Epithelial cell of esophagus (primary cell): ENCODE measurements around the gene RNASE2.
A peak's percentile ranks its signal among the peaks of the same experiment; 100 is the strongest.
"Not testable (repeated sequence)": the region's sequence is repeated elsewhere in the genome, so short reads cannot be mapped to it uniquely, and the experiment has no call there.

ENCODE experiments used
- DNase-seq: peaks from one replicate; pipeline ENCODE4 v3.0.0; 2010; ENCODE audit warnings: low read depth
- H3K4me3 ChIP-seq: 2 replicates; pipeline ENCODE4 v1.5.1; 2011; ENCODE audit warnings: mild to moderate bottlenecking, low read length, control low read depth
- TF ChIP-seq, protein P1 (sequence below): IDR thresholded peaks from 2 replicates; pipeline ENCODE4 v1.5.1; 2011; ENCODE audit warnings: low read depth, mild to moderate bottlenecking, low read length, control low read depth, inconsistent platforms; ENCODE audit not compliant: insufficient read depth; ENCODE audit errors: missing control alignments

RNASE2 gene

DNA sequence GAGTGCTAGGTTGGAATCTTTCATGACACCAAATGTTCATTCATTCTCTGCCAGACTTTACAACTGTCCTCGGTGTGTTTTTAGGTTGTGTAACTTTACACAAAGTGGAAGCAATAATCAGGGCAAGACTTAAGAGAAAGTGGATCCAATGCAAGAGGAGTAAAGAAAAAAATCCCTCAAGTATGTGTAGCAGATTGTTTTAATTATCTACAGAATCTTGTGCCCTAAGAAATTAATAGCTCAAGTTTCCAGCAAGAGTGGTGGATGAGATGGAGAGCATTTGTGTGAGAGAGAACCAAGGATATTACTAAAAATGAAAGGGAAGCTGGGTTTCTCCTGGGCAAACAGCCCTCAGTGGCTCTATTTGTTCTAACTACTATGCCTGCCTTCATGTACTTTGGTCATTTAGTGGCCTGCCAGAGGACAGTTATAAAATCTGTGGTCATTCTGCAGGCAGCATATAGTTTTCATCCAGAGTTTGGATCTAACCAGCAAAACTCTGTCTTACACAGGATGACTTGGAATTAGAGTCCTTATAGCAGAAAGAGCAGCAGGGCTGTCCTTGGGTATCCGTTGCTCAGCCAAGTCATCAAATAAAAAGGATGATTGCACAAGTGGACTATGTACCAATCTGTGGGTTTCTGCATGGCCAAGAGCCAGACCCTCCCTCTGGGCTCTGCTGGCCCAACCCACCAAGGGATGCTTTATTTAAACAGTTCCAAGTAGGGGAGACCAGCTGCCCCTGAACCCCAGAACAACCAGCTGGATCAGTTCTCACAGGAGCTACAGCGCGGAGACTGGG, at the start of gene RNASE2:
Gene RNASE2, plus strand, starts transcription at position 752 of the 802 bp plus-strand sequence. CDS start 285 bp downstream, outside the sequence.
- not testable (repeated sequence) for H3K4me3 ChIP-seq, DNase-seq

DNA sequence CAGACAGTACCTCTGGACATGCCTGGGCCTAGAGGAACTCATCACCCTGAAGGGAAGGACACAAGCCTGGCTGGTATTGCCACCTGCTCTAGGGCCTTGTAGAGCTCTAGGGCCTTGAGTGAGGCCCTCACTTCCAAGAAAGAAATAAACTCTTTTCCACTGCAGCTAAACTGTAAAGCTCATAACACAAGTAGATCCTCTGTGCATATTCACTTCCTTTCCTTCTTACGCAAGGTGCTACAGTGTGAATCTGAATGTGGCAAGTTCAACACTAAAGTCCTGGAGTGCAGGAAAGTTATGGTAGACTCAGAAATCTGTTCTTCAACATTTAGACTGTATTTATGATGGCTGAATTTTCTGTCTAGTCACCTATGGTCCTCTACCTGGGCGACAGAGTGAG, 49.6 kb upstream of the RNASE2 start:
- H3K4me3 ChIP-seq: no peak overlapping the region
- TF ChIP-seq, protein P1, sequence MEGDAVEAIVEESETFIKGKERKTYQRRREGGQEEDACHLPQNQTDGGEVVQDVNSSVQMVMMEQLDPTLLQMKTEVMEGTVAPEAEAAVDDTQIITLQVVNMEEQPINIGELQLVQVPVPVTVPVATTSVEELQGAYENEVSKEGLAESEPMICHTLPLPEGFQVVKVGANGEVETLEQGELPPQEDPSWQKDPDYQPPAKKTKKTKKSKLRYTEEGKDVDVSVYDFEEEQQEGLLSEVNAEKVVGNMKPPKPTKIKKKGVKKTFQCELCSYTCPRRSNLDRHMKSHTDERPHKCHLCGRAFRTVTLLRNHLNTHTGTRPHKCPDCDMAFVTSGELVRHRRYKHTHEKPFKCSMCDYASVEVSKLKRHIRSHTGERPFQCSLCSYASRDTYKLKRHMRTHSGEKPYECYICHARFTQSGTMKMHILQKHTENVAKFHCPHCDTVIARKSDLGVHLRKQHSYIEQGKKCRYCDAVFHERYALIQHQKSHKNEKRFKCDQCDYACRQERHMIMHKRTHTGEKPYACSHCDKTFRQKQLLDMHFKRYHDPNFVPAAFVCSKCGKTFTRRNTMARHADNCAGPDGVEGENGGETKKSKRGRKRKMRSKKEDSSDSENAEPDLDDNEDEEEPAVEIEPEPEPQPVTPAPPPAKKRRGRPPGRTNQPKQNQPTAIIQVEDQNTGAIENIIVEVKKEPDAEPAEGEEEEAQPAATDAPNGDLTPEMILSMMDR: no peak
- DNase-seq: no peak

DNA sequence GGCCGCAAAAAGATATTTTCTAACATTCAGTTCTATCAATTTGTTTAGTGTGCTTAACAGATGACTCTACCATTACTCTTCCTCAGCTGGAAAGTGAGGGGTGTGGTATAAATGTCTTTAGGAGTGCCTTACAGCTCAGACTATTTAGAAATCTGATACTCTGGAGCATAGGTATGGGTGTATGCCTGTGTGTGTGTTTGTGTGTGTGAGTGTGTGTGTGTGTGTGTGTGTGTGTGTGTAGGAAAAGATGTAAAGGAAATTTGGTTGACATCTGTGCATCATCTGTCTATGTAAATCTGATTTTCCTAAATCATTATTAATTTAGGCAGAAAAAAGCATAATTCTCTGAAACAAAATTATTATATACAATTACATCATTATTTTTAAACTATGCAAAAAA, 48.1 kb upstream of the RNASE2 start:
- peak; percentile 16 for DNase-seq
- H3K4me3 ChIP-seq: no peak overlapping the region
- TF ChIP-seq, protein P1: no peak

DNA sequence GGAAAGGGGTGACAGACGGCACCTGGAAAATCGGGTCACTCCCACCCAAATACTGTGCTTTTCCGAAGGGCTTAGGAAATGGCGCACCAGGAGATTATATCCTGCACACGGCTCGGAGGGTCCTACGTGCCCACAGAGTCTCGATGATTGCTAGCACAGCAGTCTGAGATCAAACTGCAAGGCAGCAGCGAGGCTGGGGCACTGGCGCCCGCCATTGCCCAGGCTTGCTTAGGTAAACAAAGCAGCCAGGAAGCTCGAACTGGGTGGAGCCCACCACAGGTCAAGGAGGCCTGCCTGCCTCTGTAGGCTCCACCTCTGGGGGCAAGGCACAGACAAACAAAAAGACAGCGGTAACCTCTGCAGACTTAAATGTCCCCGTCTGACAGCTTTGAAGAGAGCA, 44.5 kb upstream of the RNASE2 start:
- DNase-seq: not testable (repeated sequence)

DNA sequence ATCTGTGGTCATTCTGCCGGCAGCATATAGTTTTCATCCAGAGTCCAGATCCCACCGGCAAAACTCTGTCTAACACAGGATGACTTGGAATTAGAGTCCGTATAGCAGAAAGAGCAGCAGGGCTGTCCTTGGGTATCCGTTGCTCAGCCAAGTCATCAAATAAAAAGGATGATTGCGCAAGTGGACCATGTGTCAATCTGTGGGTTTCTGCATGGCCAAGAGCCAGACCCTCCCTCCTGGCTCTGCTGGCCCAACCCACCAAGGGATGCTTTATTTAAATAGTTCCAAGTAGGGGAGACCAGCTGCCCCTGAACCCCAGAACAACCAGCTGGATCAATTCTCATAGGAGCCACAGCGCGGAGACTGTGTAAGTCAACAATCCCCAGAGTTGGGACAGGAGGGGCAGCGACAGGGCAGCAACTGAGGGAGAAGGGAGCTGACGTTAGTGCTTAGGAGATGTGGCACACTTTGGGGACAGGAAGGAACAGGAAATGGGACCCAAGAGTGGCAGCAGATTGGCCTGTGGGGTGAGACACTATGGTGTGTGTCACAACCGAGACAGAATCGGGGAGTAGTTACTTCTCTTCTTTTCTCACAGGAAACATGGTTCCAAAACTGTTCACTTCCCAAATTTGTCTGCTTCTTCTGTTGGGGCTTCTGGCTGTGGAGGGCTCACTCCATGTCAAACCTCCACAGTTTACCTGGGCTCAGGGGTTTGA, 36.1 kb upstream of the RNASE2 start:
- H3K4me3 ChIP-seq: not testable (repeated sequence)
- peak; percentile 7 for DNase-seq

More for the DNA sequence above, 44.5 kb upstream of the RNASE2 start:
- H3K4me3 ChIP-seq: not testable (repeated sequence)

DNA sequence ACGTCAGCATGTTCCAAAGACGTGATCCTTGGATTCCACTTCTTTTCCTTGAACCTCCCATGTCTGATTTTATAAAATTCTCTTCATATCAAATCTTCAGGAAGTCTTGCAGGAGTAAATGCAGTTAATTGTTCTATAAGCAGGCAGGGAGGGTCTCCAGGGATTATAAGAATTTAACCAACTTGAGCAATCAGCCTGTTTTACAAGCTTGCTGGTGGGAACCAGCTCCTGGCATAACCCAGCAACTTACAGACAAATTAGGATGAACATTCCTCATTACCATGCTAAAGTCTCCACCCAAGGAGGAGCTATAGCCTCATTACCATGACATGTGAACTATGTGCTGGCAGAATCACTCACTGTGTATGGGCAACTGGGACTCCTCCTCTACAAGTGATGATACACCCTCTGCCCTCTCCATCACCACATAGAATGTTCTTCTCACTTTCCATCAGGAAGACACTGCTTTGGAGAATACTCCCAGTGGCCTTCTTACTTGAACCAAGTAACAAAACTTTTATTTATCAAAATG, 31.5 kb upstream of the RNASE2 start:
- not testable (repeated sequence) for DNase-seq, H3K4me3 ChIP-seq

DNA sequence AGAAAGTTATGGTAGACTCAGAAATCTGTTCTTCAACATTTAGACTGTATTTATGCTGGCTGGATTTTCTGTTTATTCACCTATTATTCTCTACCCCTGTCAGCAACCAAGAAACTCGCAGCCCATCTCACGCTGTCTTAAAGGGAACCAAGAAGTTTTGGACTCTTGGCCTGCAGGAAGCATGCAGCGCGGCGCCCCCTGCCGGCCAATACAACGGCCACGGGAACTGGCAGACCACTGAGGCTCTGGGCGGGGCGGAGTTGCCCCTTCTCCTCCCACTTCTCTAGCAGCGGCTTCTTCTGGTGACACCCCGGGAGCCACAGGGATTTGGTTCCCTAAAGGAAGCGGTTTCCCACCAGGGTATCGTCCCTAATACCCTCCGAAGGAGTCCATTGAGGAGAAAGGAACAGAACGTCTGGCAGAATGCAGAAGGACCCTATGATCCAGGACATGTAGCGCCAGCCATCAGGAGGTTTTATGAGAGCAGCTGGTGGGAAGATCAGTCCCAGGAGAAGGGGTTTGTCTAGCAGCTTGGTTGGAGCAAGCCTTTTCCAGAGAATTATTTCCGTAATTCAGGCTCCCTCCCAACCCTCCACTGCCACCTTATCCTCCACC, 21.0 kb upstream of the RNASE2 start:
- TF ChIP-seq, protein P1: peak; percentile 25
- peak; percentile 8 for DNase-seq

DNA sequence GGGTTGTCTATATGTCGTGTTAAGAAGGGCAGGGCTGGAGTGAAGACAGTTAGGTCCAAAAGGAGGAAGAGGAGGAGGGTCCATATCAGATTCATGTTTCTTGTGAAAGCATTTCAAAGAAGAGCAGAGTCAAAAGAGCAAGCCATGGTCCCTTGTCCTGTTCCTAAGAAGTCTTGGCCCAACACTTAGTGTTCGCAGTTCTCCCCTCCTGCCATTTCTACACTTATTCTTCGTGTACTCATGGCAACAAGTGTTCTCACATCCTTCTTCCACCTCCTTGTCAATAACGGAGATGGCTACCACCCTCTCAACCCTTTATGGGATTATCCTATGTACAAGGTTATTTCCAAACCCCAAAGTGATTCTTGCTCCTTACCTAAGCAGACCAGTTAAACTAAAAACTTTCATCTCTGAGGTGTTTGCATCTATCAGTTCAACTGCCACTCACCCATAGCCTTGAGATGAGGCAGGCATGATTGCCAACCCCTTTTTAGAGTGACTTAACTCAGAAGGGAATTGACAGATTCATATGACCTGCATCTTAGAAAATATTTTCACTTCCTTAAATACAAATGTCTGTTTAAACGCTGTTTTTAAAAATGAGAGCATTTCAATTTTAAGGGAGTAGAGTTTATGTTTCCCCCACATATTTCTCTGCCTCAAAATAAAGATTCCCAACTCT, 19.8 kb upstream of the RNASE2 start:
- TF ChIP-seq, protein P1: no peak
- DNase-seq: no peak
- H3K4me3 ChIP-seq: no peak overlapping the region

More for the DNA sequence above, 21.0 kb upstream of the RNASE2 start:
- no peak overlapping the region for H3K4me3 ChIP-seq

DNA sequence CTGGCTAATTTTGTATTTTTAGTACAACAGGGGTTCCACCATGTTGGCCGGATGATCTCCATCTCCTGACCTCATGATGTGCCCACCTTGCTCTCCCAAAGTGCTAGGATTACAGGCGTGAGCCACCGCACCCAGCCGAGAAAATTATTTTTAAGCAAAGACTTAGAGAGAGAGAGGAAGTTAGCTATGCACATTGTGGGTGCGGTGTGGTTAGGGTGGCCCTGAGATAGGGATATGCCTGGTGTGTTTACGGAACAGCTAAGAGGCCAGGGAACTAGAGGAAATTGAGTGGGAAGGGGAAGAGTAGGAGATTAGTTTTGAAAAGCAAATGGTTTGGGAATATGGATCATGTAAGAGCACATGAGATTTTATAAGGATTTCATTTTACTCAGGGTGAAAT, 10.1 kb upstream of the RNASE2 start:
- not testable (repeated sequence) for H3K4me3 ChIP-seq, DNase-seq

DNA sequence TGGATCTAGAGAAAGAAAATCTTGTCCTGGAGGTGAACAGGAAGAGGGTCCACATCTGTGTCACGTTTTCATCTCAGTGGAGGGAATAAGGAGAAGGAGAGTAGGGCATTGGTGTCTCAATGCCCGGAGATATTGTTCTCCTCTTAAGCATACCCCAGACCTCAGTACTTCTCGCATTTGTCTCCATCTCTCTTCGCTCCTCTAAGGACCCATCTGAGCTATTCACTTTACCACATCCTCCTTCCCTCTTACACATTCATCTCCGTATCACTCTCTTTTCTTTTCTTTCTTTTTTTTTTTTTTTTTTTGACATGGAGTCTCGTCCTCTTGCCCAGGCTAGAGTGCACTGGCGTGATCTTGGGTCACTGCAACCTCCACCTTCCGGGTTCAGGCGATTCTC, 8.6 kb upstream of the RNASE2 start:
- not testable (repeated sequence) for DNase-seq, H3K4me3 ChIP-seq

DNA sequence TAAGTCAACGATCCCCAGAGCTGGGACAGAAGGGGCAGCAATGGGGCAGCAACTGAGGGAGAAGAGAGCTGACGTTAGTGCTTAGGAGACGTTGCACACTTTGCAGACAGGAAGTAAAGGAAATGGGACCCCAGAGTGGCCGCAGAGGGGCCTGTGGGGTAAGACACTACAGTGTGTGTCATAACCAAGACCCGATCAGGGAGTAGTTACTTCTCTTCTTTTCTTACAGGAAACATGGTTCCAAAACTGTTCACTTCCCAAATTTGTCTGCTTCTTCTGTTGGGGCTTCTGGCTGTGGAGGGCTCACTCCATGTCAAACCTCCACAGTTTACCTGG, 219 bp downstream of the RNASE2 start:
- DNase-seq, H3K4me3 ChIP-seq: not testable (repeated sequence)
